IPS DF 4.7 (cell line): Measurements from ENCODE around the gene P2RX5.

Source experiments
- DNase-seq: peaks from one replicate; pipeline ENCODE4 v3.0.0-alpha.2; 2013; ENCODE audit warnings: low spot score; ENCODE audit errors: extremely low read depth

The P2RX5 gene

GRCh38 chr17:3657874-3658783 lies 37.8 kb downstream of the P2RX5 start:
- DNase-seq: no peak

GRCh38 chr17:3657588-3657869 lies 38.4 kb downstream of the P2RX5 start:
- DNase-seq: no peak

- DNase-seq: no peak
These were observed 39.0 kb downstream of the P2RX5 start for GRCh38 chr17:3656755-3657587.

- DNase-seq: no peak
These were observed 39.6 kb downstream of the P2RX5 start for GRCh38 chr17:3656353-3656752.

- no peak for DNase-seq
These were observed 40.2 kb downstream of the P2RX5 start for GRCh38 chr17:3655766-3656165.

- DNase-seq: no peak
These were observed 48.0 kb downstream of the P2RX5 start for GRCh38 chr17:3647769-3648555.

GRCh38 chr17:3647251-3647650 lies 48.7 kb downstream of the P2RX5 start:
- no peak for DNase-seq

- DNase-seq: no peak
These were observed 50.6 kb downstream of the P2RX5 start for GRCh38 chr17:3645310-3645709.

GRCh38 chr17:3643889-3644349 lies 52.0 kb downstream of the P2RX5 start:
- DNase-seq: no peak

- no peak for DNase-seq
These were observed 54.1 kb downstream of the P2RX5 start for GRCh38 chr17:3641717-3642486.

GRCh38 chr17:3641014-3641413 lies 54.9 kb downstream of the P2RX5 start:
- DNase-seq: no peak

- no peak for DNase-seq
These were observed 55.9 kb downstream of the P2RX5 start for GRCh38 chr17:3639981-3640596.

- no peak for DNase-seq
These were observed 59.0 kb downstream of the P2RX5 start for GRCh38 chr17:3636908-3637373.

- peak; percentile 36 for DNase-seq
These were observed 59.6 kb downstream of the P2RX5 start, which contains the start of the genes CTNS and SHPK for GRCh38 chr17:3636154-3636907. Gene CTNS (plus strand): TSS chr17:3636760. CDS start chr17:3640207, 3,447 bp downstream. Gene SHPK (minus strand): TSS chr17:3636250. CDS start chr17:3636219, 31 bp downstream.

- DNase-seq: no peak
These were observed 60.3 kb downstream of the P2RX5 start for GRCh38 chr17:3635474-3636153.

- DNase-seq: no peak
These were observed 63.7 kb downstream of the P2RX5 start for GRCh38 chr17:3632287-3632686.

GRCh38 chr17:3630781-3631180 lies 65.2 kb downstream of the P2RX5 start:
- no peak for DNase-seq

GRCh38 chr17:3627769-3628167 lies 68.2 kb downstream of the P2RX5 start:
- no peak for DNase-seq
